ENCODE measurements around the gene GRK5. TPM values are rescaled to one million over a fixed set of nuclear protein-coding genes. Genes with fewer than 3 reads are reported as not detected.

GRK5 gene
- total RNA-seq, 1 donor = 16.0 TPM

DNA sequence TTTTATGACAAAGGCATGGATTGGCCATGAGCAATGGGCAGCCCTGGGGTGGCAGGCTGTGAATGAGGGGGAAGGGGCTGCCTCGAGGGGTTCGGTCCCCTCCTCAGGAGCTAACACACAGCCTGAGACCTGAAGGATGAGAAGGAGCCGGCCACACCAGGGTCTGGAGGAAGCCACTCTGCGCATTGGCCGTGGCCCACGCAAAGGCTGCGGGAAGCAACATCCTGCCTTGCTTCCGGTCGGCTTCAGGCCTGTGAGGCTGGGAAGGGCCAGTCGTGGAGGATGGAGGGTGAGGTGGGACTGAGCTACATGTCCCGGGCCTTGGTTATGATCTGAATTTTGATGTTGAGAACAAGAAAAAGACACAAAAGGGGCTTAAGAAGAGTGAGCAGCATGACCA, 285.8 kb downstream of the GRK5 start:
- no peak for DNase-seq (ENCODE audit: low read depth)
- H3K4me3 ChIP-seq (ENCODE audit: low read depth, low read length) = no peak overlapping the region
- TF ChIP-seq, protein P1, sequence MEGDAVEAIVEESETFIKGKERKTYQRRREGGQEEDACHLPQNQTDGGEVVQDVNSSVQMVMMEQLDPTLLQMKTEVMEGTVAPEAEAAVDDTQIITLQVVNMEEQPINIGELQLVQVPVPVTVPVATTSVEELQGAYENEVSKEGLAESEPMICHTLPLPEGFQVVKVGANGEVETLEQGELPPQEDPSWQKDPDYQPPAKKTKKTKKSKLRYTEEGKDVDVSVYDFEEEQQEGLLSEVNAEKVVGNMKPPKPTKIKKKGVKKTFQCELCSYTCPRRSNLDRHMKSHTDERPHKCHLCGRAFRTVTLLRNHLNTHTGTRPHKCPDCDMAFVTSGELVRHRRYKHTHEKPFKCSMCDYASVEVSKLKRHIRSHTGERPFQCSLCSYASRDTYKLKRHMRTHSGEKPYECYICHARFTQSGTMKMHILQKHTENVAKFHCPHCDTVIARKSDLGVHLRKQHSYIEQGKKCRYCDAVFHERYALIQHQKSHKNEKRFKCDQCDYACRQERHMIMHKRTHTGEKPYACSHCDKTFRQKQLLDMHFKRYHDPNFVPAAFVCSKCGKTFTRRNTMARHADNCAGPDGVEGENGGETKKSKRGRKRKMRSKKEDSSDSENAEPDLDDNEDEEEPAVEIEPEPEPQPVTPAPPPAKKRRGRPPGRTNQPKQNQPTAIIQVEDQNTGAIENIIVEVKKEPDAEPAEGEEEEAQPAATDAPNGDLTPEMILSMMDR (IDR thresholded peaks at IDR 0.05; ENCODE audit: insufficient read depth, low read depth, low read length) = no peak

DNA sequence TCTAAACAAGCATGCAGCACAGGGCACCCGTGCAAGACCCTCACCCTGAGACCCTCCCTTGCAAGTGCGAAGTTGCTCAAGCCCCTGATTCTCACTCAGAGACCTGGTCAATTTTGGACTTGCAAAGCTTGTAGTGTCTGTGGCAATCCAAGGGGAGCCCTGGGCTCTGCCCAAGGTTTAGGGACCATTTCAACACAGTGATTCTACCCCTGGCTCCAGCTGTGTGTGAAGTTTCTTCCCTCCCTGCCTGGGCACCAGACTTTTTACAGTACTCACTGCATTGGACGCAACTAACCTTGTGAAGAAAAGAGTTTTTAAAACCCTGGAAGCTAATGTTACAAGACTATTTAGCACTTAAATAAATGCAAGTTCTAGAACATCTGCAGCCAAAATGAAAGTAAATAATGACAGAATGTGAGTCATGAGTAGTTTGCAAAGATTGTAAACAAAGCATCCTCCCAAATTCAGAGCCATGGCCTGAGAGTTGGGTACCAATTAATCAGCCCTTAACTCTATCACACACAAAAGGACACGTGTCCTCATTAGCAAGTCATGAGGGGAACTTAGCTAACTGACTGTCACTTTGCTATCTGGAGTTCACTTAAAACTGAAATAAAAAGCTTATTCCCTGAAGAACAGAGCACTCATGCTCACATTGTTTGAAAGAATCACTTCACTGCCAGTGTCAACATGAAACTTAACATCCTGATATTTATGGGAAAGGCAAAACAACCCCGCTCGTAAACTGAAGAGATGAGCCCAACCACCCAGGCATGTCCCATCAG, 287.1 kb downstream of the GRK5 start:
- peak; percentile 91 for DNase-seq (ENCODE audit: low read depth)
- TF ChIP-seq, protein P1 (IDR thresholded peaks at IDR 0.05; ENCODE audit: insufficient read depth, low read depth, low read length) = no peak
- no peak overlapping the region for H3K4me3 ChIP-seq (ENCODE audit: low read depth, low read length)

DNA sequence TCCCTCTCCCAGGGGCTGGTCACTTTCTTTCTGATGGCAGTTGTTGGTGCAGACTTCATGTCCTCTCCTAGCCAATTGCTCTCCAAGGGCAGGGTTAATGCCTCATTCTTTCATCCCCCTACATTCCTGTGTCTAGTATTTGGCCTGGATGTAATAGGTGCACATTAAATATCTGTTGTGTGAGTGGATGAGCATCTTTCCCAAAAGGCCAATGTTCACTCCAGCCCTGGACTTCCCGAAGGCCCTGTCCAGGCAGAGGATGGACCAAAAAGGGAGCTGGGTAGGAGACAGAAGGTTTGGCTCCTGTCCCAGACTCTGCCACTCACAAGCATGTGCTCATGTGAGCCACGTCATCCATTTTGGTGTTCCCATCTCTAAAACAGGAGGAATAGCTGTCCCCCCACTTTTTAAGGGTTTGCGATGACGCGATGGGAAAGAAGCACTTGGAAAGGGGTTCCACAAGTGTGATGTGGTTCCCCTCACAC, 287.7 kb downstream of the GRK5 start:
- no peak for DNase-seq (ENCODE audit: low read depth)
- TF ChIP-seq, protein P1 (IDR thresholded peaks at IDR 0.05; ENCODE audit: insufficient read depth, low read depth, low read length) = no peak
- H3K4me3 ChIP-seq (ENCODE audit: low read depth, low read length) = no peak overlapping the region

DNA sequence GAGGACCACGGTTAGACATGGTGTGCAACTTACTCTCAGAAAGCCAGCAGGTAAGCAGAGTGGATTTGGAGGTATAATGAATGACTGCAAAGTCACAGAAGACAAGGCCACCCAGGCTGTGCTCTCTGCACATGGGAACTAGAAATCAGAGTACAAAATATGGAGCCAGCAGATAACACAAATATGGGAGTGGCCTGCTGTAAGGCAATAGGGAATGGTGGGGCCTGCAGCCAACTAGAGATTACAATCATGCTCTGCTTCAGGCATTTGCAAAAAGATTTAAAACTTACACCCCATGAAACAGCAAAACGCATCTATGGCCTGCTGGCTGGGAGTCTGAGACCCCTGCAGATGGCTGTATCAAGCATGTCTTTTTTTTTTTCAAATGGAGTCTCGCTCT, 288.2 kb downstream of the GRK5 start:
- no peak overlapping the region for H3K4me3 ChIP-seq (ENCODE audit: low read depth, low read length)
- DNase-seq (ENCODE audit: low read depth) = no peak
- TF ChIP-seq, protein P1 (IDR thresholded peaks at IDR 0.05; ENCODE audit: insufficient read depth, low read depth, low read length) = no peak

DNA sequence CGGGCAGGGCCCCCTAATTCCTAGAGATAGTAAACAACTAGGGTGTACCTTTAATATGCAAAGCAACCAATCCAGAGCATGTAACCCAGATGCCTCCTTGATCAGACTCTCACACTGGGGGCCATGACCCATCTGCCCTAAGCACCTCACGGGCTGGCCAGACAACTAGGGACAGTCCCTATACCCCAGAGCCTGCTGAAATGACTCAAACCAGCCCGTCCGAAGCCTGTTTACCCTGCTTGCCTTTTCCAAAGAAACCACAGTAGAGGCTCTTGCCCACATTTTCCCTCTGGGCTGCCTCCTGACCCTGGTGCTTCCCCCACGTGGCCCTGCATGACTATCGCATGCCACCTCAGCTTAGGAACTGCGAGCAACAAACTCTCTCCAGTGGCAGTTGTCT, 288.9 kb downstream of the GRK5 start:
- TF ChIP-seq, protein P1 (IDR thresholded peaks at IDR 0.05; ENCODE audit: insufficient read depth, low read depth, low read length) = no peak
- DNase-seq (ENCODE audit: low read depth) = no peak
- no peak overlapping the region for H3K4me3 ChIP-seq (ENCODE audit: low read depth, low read length)

DNA sequence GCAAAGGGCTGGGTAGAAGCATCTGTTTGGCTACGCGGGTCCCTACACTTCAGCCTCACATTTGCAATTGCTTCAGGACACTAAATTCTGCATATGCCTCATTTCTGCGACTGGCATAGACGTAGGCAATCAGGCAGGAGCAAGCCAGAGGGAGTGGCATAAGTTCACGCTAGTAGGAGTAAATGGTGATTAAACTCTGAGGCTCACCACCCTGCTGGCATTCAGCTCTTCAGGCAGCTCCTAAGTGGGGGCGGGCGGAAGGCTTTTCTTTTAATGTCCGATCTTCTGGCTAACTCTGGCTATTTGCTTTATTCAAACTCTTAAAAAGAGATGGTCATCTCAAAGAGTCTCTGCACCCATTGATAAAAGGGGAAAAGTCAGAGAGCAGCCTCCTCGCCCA, 289.9 kb downstream of the GRK5 start:
- TF ChIP-seq, protein P1 (IDR thresholded peaks at IDR 0.05; ENCODE audit: insufficient read depth, low read depth, low read length) = no peak
- H3K4me3 ChIP-seq (ENCODE audit: low read depth, low read length) = no peak overlapping the region
- DNase-seq (ENCODE audit: low read depth) = no peak

Data from fibroblast of villous mesenchyme (primary cell).